GM12878 (cell line): ENCODE results near the gene OR52E2. TPM values are rescaled to one million over a fixed set of nuclear protein-coding genes. Genes with fewer than 3 reads are reported as not detected.

ENCODE experiments used
- ATAC-seq: fragments of 200-7000 bp; cut with Tn5 transposase; 3 replicates; pipeline ENCODE4 v1.9.1; 2020; ENCODE audit warnings: mild to moderate bottlenecking, moderate library complexity
- BruUV-seq: library from RNA; stranded (reverse); fragments of 400-500 nt; replicated peaks from 2 replicates; lab custom pipeline; 2021; lab: Mats Ljungman, UMichigan
- CTCF ChIA-PET: fragments of 300-600 bp; sonication (Branson Sonifier 250); formaldehyde crosslinking; extraction: SDS; loops from one replicate; lab custom pipeline; 2021; ENCODE audit warnings: inconsistent platforms; lab: Yijun Ruan, JAX
- POLR2A ChIA-PET: fragments of 350-600 bp; formaldehyde crosslinking; extraction: SDS; loops from one replicate; lab custom pipeline; 2021; ENCODE audit warnings: inconsistent platforms; lab: Charles Lee
- RAD21 ChIA-PET: fragments of 300-600 bp; sonication (Branson Sonifier 250); formaldehyde crosslinking; loops from one replicate; lab custom pipeline; 2023; ENCODE audit warnings: antibody characterized with exemption; ENCODE audit not compliant: unreplicated experiment; lab: Charles Lee
- SMC1A ChIA-PET: fragments of 300-600 bp; sonication (Branson Sonifier 250); formaldehyde crosslinking; loops from one replicate; lab custom pipeline; 2023; ENCODE audit not compliant: unreplicated experiment, uncharacterized antibody; lab: Charles Lee
- DNase-seq: peaks from one replicate; pipeline ENCODE4 v3.0.0-alpha.2; 2011; ENCODE audit warnings: low read depth, low spot score
- FAIRE-seq: peaks from 3 replicates; lab custom pipeline; 2011; peaks lifted over from hg19 to GRCh38; lab: Jason Lieb, UNC
- H2AFZ ChIP-seq: 2 replicates; pipeline ENCODE4 v1.6.0; 2011; ENCODE audit warnings: low read depth, low read length, control low read depth; ENCODE audit not compliant: control insufficient read depth
- H3K27ac ChIP-seq: 2 replicates; pipeline ENCODE4 v1.5.1; 2011; ENCODE audit warnings: control low read depth; ENCODE audit not compliant: control insufficient read depth, insufficient read depth
- H3K27me3 ChIP-seq, 2 experiments: replicated peaks in 1 of 2; 2 replicates each; pipeline versions ENCODE4 v1.6.0 to v1.6.1; 2011; ENCODE audit warnings: low read length in 1 of 2; ENCODE audit not compliant: control insufficient read depth in 2 of 2, insufficient read depth in 2 of 2
- H3K36me3 ChIP-seq, 2 experiments: 2 replicates each; pipeline ENCODE4 v1.5.1; 2011; ENCODE audit warnings: low read length in 1 of 2; ENCODE audit not compliant: control insufficient read depth in 2 of 2, insufficient read depth in 2 of 2
- H3K4me1 ChIP-seq: 2 replicates; pipeline ENCODE4 v1.6.1; 2011; ENCODE audit warnings: mild to moderate bottlenecking, low read length, moderate library complexity, mixed read lengths; ENCODE audit not compliant: control insufficient read depth, insufficient read depth
- H3K4me2 ChIP-seq: 2 replicates; pipeline ENCODE4 v1.6.0; 2011; ENCODE audit warnings: control low read depth; ENCODE audit not compliant: control insufficient read depth, insufficient read depth
- H3K4me3 ChIP-seq: fragments of 200-600 bp; sonication (generic); 2 replicates; pipeline ENCODE4 v1.5.1; 2016
- H3K79me2 ChIP-seq: 2 replicates; pipeline ENCODE4 v1.6.0; 2011; ENCODE audit warnings: low read length; ENCODE audit not compliant: control insufficient read depth, insufficient read depth
- H3K9ac ChIP-seq: 2 replicates; pipeline ENCODE4 v1.8.0; 2011; ENCODE audit warnings: low read length, control low read depth, mixed read lengths; ENCODE audit not compliant: control insufficient read depth, insufficient read depth
- H3K9me3 ChIP-seq: replicated peaks from 3 replicates; pipeline ENCODE4 v1.5.1; 2011; ENCODE audit warnings: mild to moderate bottlenecking, low read length; ENCODE audit not compliant: control insufficient read depth, insufficient read depth
- H4K20me1 ChIP-seq: 2 replicates; pipeline ENCODE4 v1.6.0; 2011; ENCODE audit not compliant: control insufficient read depth, insufficient read depth
- BACH1 ChIP-seq: fragments of 450-650 bp; IDR thresholded peaks from 2 replicates; pipeline ENCODE4 v1.6.1; 2017; ENCODE audit warnings: mild to moderate bottlenecking, borderline replicate concordance
- GATAD2B ChIP-seq: fragments of 450-650 bp; conservative IDR thresholded peaks from 2 replicates; pipeline ENCODE4 v1.6.1; 2017; ENCODE audit warnings: low read depth, mild to moderate bottlenecking, moderate library complexity
- NFXL1 ChIP-seq: fragments of 450-650 bp; IDR thresholded peaks from 2 replicates; pipeline ENCODE4 v1.6.1; 2017; ENCODE audit warnings: antibody characterized with exemption, mild to moderate bottlenecking, borderline replicate concordance
- RAD51 ChIP-seq: fragments of 450-650 bp; IDR thresholded peaks from 2 replicates; pipeline ENCODE4 v1.6.1; 2016; ENCODE audit warnings: moderate library complexity, mild to moderate bottlenecking, inconsistent platforms
- RBBP5 ChIP-seq: fragments of 200-600 bp; sonication (generic); conservative IDR thresholded peaks from 2 replicates; pipeline ENCODE4 v1.6.1; 2016
- SKIL ChIP-seq: fragments of 450-650 bp; IDR thresholded peaks from 2 replicates; pipeline ENCODE4 v1.6.1; 2017; ENCODE audit warnings: mild to moderate bottlenecking, low read depth, inconsistent platforms; ENCODE audit not compliant: poor library complexity, severe bottlenecking
- SPI1 ChIP-seq: IDR thresholded peaks from 2 replicates; pipeline ENCODE4 v1.6.1; 2011; ENCODE audit warnings: low read depth, mild to moderate bottlenecking, low read length, moderate library complexity, borderline replicate concordance; ENCODE audit not compliant: insufficient read depth
- ZNF592 ChIP-seq: fragments of 450-650 bp; IDR thresholded peaks from 2 replicates; pipeline ENCODE4 v1.6.1; 2017; ENCODE audit warnings: mild to moderate bottlenecking, moderate library complexity
- WGBS: methylation state at CpG from one replicate; pipeline ENCODE4 v1.1.6; 2016; ENCODE audit warnings: low lambda C conversion rate; ENCODE audit not compliant: insufficient replicate concordance, insufficient coverage; ENCODE audit errors: missing lambda C conversion rate; 5-methylcytosine and 5-hydroxymethylcytosine counted together
- in situ Hi-C: fragments of 300-500 bp; cut with MboI; formaldehyde crosslinking; loops from 9 replicates; pipeline ENCODE4 v1.14.3; 2018; ENCODE audit warnings: mixed read lengths
- intact Hi-C: fragments of 100-400 bp; cut with micrococcal nuclease; formaldehyde crosslinking; loops from one replicate; pipeline ENCODE4 v1.14.2; 2022; ENCODE audit not compliant: unreplicated experiment
- polyA plus RNA-seq, 11 experiments: library from polyadenylated mRNA; depleted of rRNA in 4 of 11; unstranded in 6 of 11; stranded (reverse) in 5 of 11; fragments of >200 nt; fragmentation: Nextera tagmentation in 4 of 11; fragmentation: Illumina TruSeq in 1 of 11; extraction: Ambion mirVana in 4 of 11; extraction: Trizol in 1 of 11; gene quantifications; 1 replicate in 1 of 11; 2 replicates in 10 of 11; pipeline versions ENCODE4 v1.2.1 to v1.2.3, GENCODE V29; 2011 to 2016; ENCODE audit warnings: inconsistent platforms in 2 of 11, missing spikeins in 2 of 11, low read depth in 1 of 11
- total RNA-seq, 4 experiments: library from RNA; depleted of rRNA in 3 of 4; stranded (reverse); fragments of >200 nt in 3 of 4; fragmentation: Illumina TruSeq in 1 of 4; extraction: Trizol in 1 of 4; gene quantifications; 2 replicates each; pipeline versions ENCODE4 v1.2.1 to v1.2.3, GENCODE V29; 2013 to 2021

Gene OR52E2
- total and polyA plus RNA-seq, 10 of the 15 experiments (the other 5 are each of a cell fraction or from before 2014, with no cell fraction given) = not detected

GRCh38 chr11:5090668-5091067 lies 31.2 kb upstream of the OR52E2 start:
- no peaks in the 10 kb centered on the region for H3K9me3 ChIP-seq
- no peaks in the 10 kb centered on the region for H4K20me1 ChIP-seq
- SMC1A ChIA-PET = no interaction called here
- H3K4me3 ChIP-seq = no peak overlapping the region
- POLR2A ChIA-PET = no interaction called here
- no TSS peak for BruUV-seq
- H3K79me2 ChIP-seq = no peaks in the 10 kb centered on the region
- H3K4me2 ChIP-seq = no peak overlapping the region
- no peak for TF ChIP-seq NFXL1
- TF ChIP-seq RAD51 = no peak
- TF ChIP-seq SPI1 = no peak
- TF ChIP-seq SKIL = no peak
- TF ChIP-seq GATAD2B = no peak
- no peak for TF ChIP-seq RBBP5
- no peak for TF ChIP-seq ZNF592
- TF ChIP-seq BACH1 = no peak
- TF ChIP-seq, all 136 proteins: peak for 0
- ChIA-PET RAD21 (no interaction called here), CTCF (no interaction called here)
- no peaks in the 10 kb centered on the region for H3K4me1 ChIP-seq
- 85% methylated on average over 1 of the region's 1 CpG for WGBS
- no peak overlapping the region for H2AFZ ChIP-seq
- ATAC-seq = no peak
- in situ Hi-C loops = no loop called here
- no peak for FAIRE-seq
- no peaks in the 10 kb centered on the region for H3K27me3 ChIP-seq
- intact Hi-C loops = no loop called here
- H3K27ac ChIP-seq = no peak overlapping the region
- no peaks in the 10 kb centered on the region for H3K36me3 ChIP-seq
- H3K9ac ChIP-seq = no peak overlapping the region
- no peak for DNase-seq
